RWPE1 (cell line): Measurements from ENCODE around the gene CHAC1.
A peak's percentile ranks its signal among the peaks of the same experiment; 100 is the strongest.
"Not testable (repeated sequence)": the region's sequence is repeated elsewhere in the genome, so short reads cannot be mapped to it uniquely, and the experiment has no call there.

ENCODE experiments used
- CTCF ChIA-PET: fragments of 350-600 bp; sonication (Branson Sonifier 250); formaldehyde crosslinking; extraction: SDS; loops from one replicate; lab custom pipeline; 2021; lab: Yijun Ruan, JAX
- POLR2A ChIA-PET: fragments of 400-600 bp; formaldehyde crosslinking; extraction: SDS; loops from one replicate; lab custom pipeline; 2020; ENCODE audit warnings: antibody characterized with exemption; ENCODE audit not compliant: low non-redundant PET; lab: Yijun Ruan, JAX
- DNase-seq: peaks from one replicate; pipeline ENCODE4 v3.0.0; 2012; ENCODE audit warnings: low spot score
- H3K27ac ChIP-seq: fragments of 450-650 bp; 2 replicates; pipeline ENCODE4 v1.5.1; 2017
- TF ChIP-seq, protein P1 (sequence below): fragments of 450-650 bp; conservative IDR thresholded peaks from 2 replicates; pipeline ENCODE4 v1.5.1; 2017; ENCODE audit warnings: low read depth, mild to moderate bottlenecking

Gene CHAC1

DNA sequence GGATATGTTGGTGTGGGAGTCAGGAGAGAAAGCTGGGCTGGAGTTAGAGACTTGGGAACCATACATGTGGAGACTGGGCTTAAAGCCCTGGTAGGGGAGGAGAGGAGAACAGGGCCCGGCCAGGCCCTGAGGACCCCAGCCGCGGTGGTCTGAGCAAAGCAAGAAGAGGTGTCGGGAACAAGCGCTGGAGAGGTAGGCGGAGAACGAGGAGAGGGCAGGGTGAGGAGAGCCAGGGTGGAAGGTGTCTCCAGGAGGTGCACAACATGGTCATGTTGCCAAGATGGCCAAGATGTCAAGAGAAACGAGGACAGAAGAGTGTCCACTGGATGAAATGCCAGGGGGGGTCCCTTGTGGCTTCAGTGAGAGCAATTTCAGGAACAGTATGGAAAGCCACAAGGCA is 5.5 kb downstream of the CHAC1 start:
- ChIA-PET CTCF (interaction anchor here (0.6 to 1.1 kb wide), 2 partner anchors 17 to 27 kb away, joined by 3 read pairs; no protein-coding TSS in a partner anchor), POLR2A (no interaction called here)
- H3K27ac ChIP-seq = peak overlapping the region; percentile 46
- no peak for DNase-seq
- TF ChIP-seq, protein P1, sequence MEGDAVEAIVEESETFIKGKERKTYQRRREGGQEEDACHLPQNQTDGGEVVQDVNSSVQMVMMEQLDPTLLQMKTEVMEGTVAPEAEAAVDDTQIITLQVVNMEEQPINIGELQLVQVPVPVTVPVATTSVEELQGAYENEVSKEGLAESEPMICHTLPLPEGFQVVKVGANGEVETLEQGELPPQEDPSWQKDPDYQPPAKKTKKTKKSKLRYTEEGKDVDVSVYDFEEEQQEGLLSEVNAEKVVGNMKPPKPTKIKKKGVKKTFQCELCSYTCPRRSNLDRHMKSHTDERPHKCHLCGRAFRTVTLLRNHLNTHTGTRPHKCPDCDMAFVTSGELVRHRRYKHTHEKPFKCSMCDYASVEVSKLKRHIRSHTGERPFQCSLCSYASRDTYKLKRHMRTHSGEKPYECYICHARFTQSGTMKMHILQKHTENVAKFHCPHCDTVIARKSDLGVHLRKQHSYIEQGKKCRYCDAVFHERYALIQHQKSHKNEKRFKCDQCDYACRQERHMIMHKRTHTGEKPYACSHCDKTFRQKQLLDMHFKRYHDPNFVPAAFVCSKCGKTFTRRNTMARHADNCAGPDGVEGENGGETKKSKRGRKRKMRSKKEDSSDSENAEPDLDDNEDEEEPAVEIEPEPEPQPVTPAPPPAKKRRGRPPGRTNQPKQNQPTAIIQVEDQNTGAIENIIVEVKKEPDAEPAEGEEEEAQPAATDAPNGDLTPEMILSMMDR = no peak

DNA sequence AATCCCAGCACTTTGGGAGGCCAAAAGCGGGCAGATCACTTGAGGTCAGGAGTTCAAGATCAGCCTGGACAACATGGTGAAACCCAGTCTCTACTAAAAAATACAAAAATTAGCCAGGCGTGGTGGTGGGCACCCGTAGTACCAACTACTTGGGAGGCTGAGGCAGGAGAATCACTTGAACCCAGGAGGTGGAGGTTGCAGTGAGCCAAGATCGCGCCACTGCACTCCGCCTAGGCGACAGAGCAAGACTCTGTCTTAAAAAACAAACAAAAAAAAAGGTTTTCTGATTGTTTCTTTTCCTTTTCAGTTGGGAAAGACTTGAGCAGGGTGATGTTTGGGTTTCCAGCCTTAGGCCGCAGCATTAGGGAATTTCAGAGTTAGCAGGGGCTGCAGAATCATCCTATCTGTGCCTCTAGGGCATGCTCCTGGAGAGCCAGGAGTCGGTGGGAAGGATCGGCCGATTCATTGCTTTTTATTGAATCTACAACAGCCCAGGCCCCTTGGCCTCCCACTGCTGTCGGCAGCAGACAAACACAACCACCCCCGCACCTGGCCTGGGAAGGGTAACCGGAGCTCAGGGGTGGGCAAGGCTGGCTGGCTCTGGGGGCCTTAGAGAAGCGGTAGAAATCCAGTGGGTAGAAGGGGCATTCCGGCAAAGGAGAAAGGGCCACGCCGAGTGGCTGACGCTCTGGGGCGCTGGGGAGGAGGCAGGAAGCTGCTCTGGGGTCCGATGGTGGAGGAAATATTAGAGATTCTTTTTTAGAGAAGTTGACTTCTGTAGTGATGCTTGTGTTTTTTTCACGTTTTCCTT is 6.3 kb downstream of the CHAC1 start:
- ChIA-PET CTCF (interaction anchor here (0.6 to 1.1 kb wide), 2 partner anchors 17 to 28 kb away, joined by 3 read pairs; no protein-coding TSS in a partner anchor), POLR2A (no interaction called here)
- TF ChIP-seq, protein P1 = no peak
- peak overlapping the region; percentile 9; the same call in 1 of the 2 replicates for H3K27ac ChIP-seq
- DNase-seq = no peak

DNA sequence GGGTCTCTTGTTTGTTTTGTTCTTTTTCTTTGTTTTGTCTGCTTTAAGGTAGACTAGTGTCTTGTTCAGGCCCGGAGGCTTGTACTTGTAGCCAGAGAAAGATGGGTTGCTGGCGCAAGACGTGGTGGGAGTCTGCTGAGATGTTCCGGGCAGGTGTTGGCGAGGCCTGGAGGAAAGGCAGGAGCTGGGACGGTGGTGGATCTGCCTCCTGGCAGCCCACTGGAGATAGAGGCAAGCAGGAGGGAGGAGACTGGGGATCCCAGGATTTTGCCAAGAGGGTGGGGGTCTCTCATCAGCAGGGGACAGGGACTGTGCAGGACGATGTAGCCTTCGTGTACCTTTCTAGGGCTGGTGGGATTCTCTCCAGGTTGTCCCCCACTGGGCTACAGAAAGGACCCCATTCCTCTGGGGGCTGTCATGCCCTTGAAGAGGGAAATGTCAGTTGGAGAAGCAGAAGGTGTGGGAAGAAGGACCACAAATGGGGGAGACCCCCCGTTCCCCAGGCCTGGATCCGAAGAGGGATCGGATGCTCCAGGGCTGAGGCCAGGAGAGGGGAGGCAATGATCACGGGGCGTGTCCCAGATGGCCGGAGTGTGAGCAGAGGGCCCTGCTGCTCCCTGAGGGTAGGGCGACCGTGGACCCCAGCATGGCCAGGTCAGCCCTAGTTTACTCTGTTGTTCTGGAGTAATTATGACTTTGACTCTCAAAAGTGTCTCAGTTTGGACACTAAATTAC is 7.0 kb downstream of the CHAC1 start:
- CTCF ChIA-PET = no interaction called here
- TF ChIP-seq, protein P1 = no peak
- POLR2A ChIA-PET = no interaction called here
- no peak for DNase-seq
- H3K27ac ChIP-seq = peak overlapping the region; percentile 45

DNA sequence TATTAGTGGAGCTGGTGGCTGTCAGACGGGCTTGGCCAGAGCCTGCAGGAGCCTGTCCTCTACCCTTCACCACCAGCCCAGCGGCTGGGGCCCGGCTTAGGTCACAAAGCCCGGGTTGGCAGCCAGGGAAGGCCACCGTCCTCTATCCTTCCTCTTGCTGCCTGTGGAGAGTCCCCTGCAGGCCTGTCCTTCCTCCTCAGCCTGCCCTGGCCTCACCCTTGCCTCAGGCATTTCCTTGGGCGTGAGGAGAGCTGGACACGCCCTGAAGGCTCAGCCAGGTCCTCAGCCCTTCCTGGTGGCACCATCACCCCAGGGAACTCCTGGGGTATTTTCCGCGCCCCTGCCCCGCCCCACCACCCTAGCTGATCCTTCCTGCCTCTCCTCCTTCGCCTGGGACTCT is 7.7 kb downstream of the CHAC1 start:
- TF ChIP-seq, protein P1 = no peak
- DNase-seq = no peak

DNA sequence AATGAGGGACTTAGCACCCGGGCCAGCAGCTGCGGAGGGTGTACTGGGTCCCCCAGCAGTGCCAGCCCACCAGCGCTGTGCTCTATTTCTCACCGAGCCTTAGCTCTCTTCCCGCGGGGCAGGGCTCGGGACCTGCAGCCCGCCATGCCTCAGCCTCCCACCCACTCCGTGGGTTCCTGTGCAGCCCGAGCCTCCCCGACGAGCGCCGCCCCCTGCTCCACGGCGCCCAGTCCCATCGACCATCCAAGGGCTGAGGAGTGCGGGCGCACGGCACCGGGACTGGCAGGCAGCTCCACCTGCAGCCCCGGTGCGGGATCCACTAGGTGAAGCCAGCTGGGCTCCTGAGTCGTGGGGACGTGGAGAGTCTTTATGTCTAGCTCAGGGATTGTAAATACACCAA is 8.5 kb downstream of the CHAC1 start:
- POLR2A ChIA-PET, CTCF ChIA-PET, H3K27ac ChIP-seq, DNase-seq: not testable (repeated sequence)

More for the DNA sequence above, 7.7 kb downstream of the CHAC1 start:
- POLR2A ChIA-PET = no interaction called here
- CTCF ChIA-PET = no interaction called here
- peak overlapping the region; percentile 45 for H3K27ac ChIP-seq

DNA sequence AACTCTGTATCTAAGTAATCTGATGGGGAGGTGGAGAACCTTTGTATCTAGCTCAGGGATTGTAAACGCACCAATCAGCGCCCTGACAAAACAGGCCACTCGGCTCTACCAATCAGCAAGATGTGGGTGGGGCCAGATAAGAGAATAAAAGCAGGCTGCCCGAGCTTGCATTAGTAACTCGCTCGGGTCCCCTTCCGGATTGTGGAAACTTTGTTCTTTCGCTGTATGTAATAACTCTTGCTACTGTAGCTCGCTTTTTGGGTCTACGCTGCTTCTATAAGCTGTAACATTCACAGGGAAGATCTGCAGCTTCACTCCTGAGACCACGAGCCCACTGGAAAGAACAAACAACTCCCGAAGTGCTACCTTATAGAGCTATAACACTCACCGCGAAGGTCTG is 9.0 kb downstream of the CHAC1 start:
- POLR2A ChIA-PET = interaction anchor here (1.1 kb wide), 1 partner anchor 15 kb away, joined by 4 read pairs; no protein-coding TSS in a partner anchor
- CTCF ChIA-PET = not testable (repeated sequence)

DNA sequence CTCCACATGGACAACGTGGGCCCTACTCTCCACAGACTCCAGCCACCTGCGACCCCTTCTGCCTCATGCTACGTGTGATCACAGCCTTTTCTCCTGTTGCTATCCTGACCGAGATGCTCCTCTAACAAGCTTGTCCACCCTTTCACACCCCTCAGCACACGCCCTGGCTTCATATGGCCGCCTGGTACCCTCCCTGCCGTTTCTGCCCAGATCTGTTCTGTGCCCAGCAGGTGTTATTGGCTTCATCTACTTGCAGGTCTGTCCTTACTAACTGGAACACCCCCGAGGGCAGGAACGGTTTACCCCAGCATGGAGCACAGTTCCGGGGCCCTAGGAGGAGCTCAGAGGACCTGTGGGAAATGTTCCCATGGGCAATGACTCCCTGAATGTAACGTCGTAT is 9.9 kb downstream of the CHAC1 start:
- ChIA-PET CTCF (interaction anchor here (0.8 to 1.5 kb wide), 4 partner anchors 11 to 59 kb away, joined by 3 to 4 read pairs (median 4); no protein-coding TSS in a partner anchor), POLR2A (interaction anchor here (0.6 to 1.1 kb wide), 2 partner anchors 14 to 114 kb away, joined by 3 to 4 read pairs; no protein-coding TSS in a partner anchor)
- no peak overlapping the region for H3K27ac ChIP-seq
- TF ChIP-seq, protein P1 = no peak
- DNase-seq = no peak

More for the DNA sequence above, 9.0 kb downstream of the CHAC1 start:
- not testable (repeated sequence) for DNase-seq, H3K27ac ChIP-seq
